ENCODE results near the gene TBC1D12. TPM values are rescaled to one million over a fixed set of nuclear protein-coding genes. Genes with fewer than 3 reads are reported as not detected.

The TBC1D12 gene
- total RNA-seq, 2 donors from 2014 or later, result 0.84 to 1.6 TPM

DNA sequence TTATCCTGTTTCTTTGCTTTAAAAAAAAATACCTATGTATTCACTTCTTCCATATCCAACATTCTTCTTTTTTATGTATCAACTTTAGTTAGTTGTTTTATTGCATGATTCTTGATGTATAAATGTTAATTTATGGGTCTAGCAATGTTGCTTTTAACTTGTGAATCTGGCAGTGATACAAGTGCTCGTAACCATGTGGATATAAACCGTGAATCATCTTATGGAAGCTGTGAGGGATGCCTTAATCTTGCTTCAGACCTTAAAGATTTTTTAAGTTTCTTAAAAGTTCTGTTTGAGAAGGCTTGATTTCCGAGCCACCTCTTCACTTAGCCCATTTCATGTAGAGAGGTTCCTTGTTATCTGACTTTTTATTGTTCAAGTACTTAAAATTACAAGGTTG is 169.2 kb downstream of the TBC1D12 start:
- Mint-ChIP-seq H3K4me3 (no peak overlapping the region), H3K4me1 (peaks cover 4% of the 10 kb centered on the region), H3K9me3 (no peaks in the 10 kb centered on the region), H3K36me3 (ENCODE audit: low read depth) (peaks cover 98% of the 10 kb centered on the region), H3K27ac (no peak overlapping the region), H3K27me3 (no peaks in the 10 kb centered on the region)
- ATAC-seq (replicated peaks), result no peak

DNA sequence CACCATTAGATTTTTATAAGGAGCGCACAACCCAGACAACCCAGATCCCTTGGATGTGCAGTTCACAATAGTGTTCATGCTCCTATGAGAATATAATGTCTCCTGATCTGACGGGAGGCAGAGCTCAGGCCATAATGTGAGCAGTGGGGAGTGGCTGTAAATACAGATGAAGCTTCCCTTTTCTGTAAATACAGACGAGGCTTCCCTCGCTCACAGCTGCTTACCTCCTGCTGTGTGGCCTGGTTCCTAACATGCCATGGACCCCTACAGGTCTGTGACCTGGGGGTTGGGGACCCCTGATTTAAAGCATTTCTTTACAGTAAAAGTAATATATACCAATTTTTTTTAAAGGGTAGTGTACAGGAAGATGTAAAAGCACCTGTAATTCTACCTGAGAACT is 176.4 kb downstream of the TBC1D12 start:
- Mint-ChIP-seq H3K27me3 (no peaks in the 10 kb centered on the region), H3K4me3 (no peak overlapping the region), H3K9me3 (no peaks in the 10 kb centered on the region), H3K27ac (no peak overlapping the region), H3K36me3 (ENCODE audit: low read depth) (peaks cover 84% of the 10 kb centered on the region), H3K4me1 (no peaks in the 10 kb centered on the region)
- no peak for ATAC-seq (replicated peaks)

DNA sequence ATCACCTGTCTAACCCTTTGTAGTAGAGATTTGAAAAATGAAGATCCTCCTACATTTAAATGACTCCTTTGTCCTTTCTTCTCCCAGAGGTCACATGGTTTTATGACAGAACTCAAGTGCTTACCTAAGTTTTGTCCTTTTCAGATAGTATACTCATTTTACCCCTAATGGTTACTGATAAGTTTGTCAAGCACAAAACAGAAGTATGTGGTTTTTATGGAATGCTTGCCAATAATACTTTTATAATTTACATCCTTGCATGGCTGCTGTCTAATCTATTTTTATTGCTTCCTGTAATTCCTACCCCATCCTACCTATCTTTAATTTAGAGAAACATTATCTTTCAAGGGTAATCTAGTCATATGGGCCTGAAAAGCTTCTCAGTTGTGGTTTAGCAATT is 180.8 kb downstream of the TBC1D12 start:
- Mint-ChIP-seq H3K9me3 (no peaks in the 10 kb centered on the region), H3K27ac (no peak overlapping the region), H3K4me1 (no peaks in the 10 kb centered on the region)

More for the DNA sequence above, 180.8 kb downstream of the TBC1D12 start:
- no peak for ATAC-seq (replicated peaks)
- no peak overlapping the region for H3K4me3 Mint-ChIP-seq
- H3K36me3 Mint-ChIP-seq (ENCODE audit: low read depth), result peaks cover 82% of the 10 kb centered on the region
- no peaks in the 10 kb centered on the region for H3K27me3 Mint-ChIP-seq

Other genes starting within 250 kb of the TBC1D12 start
- 10 to 100 TPM; 29.2 to 49.3 TPM for gene NOC3L, start 39.6 kb upstream of the TBC1D12 start, total RNA-seq
- 100 to 1,000 TPM; 160 to 189 TPM for gene HELLS, start 143.2 kb downstream of the TBC1D12 start, total RNA-seq